ENCODE measurements around the gene PIEZO1. TPM values are rescaled to one million over a fixed set of nuclear protein-coding genes. Genes with fewer than 3 reads are reported as not detected.

The PIEZO1 gene
- total and polyA plus RNA-seq, 2 experiments from 2014 or later = 30.4 to 70.1 TPM

- Mint-ChIP-seq H3K27ac (no peak overlapping the region), H3K4me3 (no peak overlapping the region), H3K27me3 (ENCODE audit: insufficient read depth, low read depth, poor library complexity) (peaks cover 17% of the 10 kb centered on the region), H3K9me3 (no peaks in the 10 kb centered on the region), H3K36me3 (ENCODE audit: low read depth) (peaks cover 11% of the 10 kb centered on the region), H3K4me1 (no peaks in the 10 kb centered on the region)
- DNase-seq (ENCODE audit: low spot score) (no peak), ATAC-seq (no peak)
- Histone ChIP-seq H3K36me3 (ENCODE audit: insufficient read depth) (no peaks in the 10 kb centered on the region), H2AFZ (no peak overlapping the region), H3K4me2 (no peak overlapping the region), H3K4me3 (no peak overlapping the region), H3K9me2 (ENCODE audit: insufficient read depth) (no peaks in the 10 kb centered on the region), H3F3A (replicated peaks; ENCODE audit: low read depth) (no peaks in the 10 kb centered on the region), H3K27me3 (ENCODE audit: insufficient read depth) (no peaks in the 10 kb centered on the region), H4K20me1 (replicated peaks; ENCODE audit: insufficient read depth) (no peaks in the 10 kb centered on the region), H3K4me1 (ENCODE audit: insufficient read depth) (no peaks in the 10 kb centered on the region), H3K27ac (ENCODE audit: low read depth) (no peak overlapping the region), H3K79me2 (replicated peaks; ENCODE audit: insufficient read depth) (no peaks in the 10 kb centered on the region)
- no peak for TF ChIP-seq CTCF (conservative IDR thresholded peaks at IDR 0.05; ENCODE audit: low read depth in 2 of 2)
- TF ChIP-seq STAT1 (IDR thresholded peaks at IDR 0.05; ENCODE audit: unreplicated experiment) = no peak
- no peak for TF ChIP-seq ZNF462 (CRISPR knock-in tag; IDR thresholded peaks at IDR 0.05)
- TF ChIP-seq EZH2 (IDR thresholded peaks at IDR 0.05; ENCODE audit: low read depth, unreplicated experiment) = no peak
- TF ChIP-seq EZH2phosphoT487 (IDR thresholded peaks at IDR 0.05; ENCODE audit: unreplicated experiment) = no peak
- TF ChIP-seq ZNF114 (CRISPR knock-in tag; IDR thresholded peaks at IDR 0.05) = no peak
- TF ChIP-seq JUNB (IDR thresholded peaks at IDR 0.05; ENCODE audit: unreplicated experiment) = no peak
- TF ChIP-seq NANOG (IDR thresholded peaks at IDR 0.05; ENCODE audit: borderline replicate concordance) = no peak
- TF ChIP-seq REST (IDR thresholded peaks at IDR 0.05; ENCODE audit: unreplicated experiment) = no peak
- TF ChIP-seq CREB1 (CRISPR knock-in tag; IDR thresholded peaks at IDR 0.05; ENCODE audit: low read depth) = no peak
- no peak for TF ChIP-seq ETS1 (IDR thresholded peaks at IDR 0.05)
Measured at GRCh38 chr16:88724855-88725555, 60.0 kb downstream of the PIEZO1 start.

Measured in GM23338 (cell line).